Measurements from ENCODE around the gene OR5M10.

DNA sequence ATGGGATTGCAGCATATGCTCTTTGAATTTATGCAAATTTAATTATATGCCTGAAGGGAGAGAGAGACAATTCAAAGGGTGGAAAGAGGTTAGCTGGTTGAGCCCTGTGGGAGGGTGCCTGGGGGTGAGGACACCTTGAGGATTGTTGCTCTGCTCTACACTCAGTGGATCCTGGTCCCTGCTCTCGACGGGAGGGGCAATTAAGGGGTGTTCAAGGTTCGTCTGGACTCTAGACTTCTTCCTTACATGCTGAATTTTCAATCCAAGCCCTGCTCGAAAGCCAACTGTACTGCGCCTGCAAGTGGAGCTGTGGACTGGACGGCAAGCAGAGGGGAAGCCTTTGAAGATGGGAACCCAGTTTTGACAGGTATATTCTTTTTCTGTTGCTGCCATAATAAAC lies 18.9 kb downstream of the OR5M10 start:
- no peak for TF ChIP-seq POLR2A (IDR thresholded peaks at IDR 0.05; ENCODE audit: low read depth, low read length)
- TF ChIP-seq, protein P1, sequence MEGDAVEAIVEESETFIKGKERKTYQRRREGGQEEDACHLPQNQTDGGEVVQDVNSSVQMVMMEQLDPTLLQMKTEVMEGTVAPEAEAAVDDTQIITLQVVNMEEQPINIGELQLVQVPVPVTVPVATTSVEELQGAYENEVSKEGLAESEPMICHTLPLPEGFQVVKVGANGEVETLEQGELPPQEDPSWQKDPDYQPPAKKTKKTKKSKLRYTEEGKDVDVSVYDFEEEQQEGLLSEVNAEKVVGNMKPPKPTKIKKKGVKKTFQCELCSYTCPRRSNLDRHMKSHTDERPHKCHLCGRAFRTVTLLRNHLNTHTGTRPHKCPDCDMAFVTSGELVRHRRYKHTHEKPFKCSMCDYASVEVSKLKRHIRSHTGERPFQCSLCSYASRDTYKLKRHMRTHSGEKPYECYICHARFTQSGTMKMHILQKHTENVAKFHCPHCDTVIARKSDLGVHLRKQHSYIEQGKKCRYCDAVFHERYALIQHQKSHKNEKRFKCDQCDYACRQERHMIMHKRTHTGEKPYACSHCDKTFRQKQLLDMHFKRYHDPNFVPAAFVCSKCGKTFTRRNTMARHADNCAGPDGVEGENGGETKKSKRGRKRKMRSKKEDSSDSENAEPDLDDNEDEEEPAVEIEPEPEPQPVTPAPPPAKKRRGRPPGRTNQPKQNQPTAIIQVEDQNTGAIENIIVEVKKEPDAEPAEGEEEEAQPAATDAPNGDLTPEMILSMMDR (IDR thresholded peaks at IDR 0.05; ENCODE audit: extremely low read depth in 1 of 2, insufficient read depth in 1 of 2, low read depth in 1 of 2, low read length in 2 of 2): no peak
- no peak for TF ChIP-seq MYC (IDR thresholded peaks at IDR 0.05; ENCODE audit: low read depth, low read length)
- TF ChIP-seq POLR2AphosphoS5 (IDR thresholded peaks at IDR 0.05; ENCODE audit: insufficient read depth, low read depth, low read length): no peak
- TF ChIP-seq EZH2 (IDR thresholded peaks at IDR 0.05; ENCODE audit: borderline replicate concordance, low read depth, low read length, severe bottlenecking): no peak
- TF ChIP-seq, protein P2, sequence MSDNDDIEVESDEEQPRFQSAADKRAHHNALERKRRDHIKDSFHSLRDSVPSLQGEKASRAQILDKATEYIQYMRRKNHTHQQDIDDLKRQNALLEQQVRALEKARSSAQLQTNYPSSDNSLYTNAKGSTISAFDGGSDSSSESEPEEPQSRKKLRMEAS (IDR thresholded peaks at IDR 0.05; ENCODE audit: insufficient read depth, insufficient read length): no peak
